CD4-positive, alpha-beta T cell treated with Interleukin-12 subunit alpha and Interleukin-12 subunit beta, for 1 hour (primary cell): ENCODE data around the gene SSB.
"Not testable (repeated sequence)": the region's sequence is repeated elsewhere in the genome, so short reads cannot be mapped to it uniquely, and the experiment has no call there.

Experiments
- DNase-seq: peaks from one replicate; pipeline ENCODE4 v3.0.0-alpha.2; 2020

SSB gene

GRCh38 chr2:169790581-169790980, 8.1 kb upstream of the SSB start:
- no peak for DNase-seq

DNA sequence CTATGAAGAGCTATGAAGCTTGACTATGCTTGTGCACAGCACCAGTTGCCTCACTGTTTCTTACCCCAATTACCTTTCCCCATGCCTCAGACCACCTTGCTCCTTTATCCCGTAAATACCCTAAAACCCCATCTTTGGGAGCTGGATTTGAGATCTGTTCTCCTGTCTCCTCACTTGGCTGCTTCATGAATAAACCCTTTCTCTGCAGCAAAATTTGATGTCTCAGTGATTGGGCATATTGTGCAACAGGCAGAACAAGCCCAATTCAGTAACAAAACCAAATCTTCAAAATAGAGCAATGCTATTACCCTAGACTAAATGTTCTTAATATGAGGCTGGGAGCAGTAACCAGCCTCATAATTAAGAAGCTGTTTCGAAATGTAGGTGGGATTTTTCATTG, 3.5 kb upstream of the SSB start:
- DNase-seq: no peak

DNA sequence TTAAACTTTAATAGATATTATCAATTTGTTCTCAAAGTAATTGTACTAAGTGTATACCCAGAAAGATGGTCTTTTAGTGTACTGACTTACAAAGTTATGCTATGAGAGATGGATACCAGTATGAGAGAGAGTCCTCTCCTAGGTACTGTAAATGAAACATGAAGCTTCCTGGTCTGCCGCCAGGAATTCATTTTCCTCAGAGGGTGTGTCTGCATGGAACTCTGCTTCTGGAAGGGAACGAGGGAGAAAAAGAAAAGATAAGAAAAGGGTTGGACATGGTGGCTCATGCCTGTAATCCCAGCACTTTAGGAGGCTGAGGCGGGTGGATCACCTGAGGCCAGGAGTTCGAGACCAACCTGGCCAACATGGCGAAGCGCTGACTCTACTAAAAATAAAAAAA, 2.2 kb upstream of the SSB start:
- no peak for DNase-seq

GRCh38 chr2:169797601-169798000, 1.1 kb upstream of the SSB start:
- DNase-seq: no peak

GRCh38 chr2:169798397-169798717, 314 bp upstream of the SSB start:
- DNase-seq: no peak

DNA sequence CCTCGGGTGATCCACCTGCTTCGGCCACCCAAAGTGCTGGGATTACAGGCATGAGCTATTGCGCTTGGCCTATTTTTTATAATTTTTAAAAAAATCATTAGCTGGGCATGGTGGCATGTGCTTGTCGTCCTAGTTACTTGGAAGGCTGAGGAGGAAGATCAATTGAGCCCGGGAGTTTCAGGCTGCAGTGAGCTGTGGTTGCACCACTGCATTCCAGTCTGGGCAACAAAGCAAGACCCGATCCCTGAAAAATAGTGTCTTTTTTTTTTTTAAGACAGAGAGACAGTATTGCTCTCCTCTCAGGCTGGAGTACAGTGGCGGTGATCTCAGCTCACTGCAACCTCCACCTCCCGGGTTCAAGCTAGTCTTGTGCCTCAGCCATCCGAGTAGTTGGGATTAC, 4.8 kb downstream of the SSB start:
- no peak for DNase-seq

GRCh38 chr2:169806586-169806985, 7.9 kb downstream of the SSB start:
- DNase-seq: no peak

DNA sequence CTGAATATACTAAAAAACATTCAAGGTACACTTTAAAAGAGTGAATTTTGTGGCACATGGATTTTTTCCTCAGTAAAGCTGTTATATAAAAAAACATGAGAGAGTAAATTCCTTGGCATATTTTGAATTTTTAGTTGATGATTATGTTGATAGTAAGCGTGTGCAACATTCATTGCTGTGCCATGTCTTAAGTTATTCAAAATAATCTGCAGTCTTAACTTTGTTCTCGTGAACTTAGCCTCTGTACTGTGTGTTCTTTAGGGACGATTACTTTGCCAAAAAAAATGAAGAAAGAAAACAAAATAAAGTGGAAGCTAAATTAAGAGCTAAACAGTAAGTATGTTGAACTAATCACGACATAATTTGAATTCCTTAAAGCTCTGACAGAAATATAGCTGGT, 9.6 kb downstream of the SSB start:
- DNase-seq: no peak

DNA sequence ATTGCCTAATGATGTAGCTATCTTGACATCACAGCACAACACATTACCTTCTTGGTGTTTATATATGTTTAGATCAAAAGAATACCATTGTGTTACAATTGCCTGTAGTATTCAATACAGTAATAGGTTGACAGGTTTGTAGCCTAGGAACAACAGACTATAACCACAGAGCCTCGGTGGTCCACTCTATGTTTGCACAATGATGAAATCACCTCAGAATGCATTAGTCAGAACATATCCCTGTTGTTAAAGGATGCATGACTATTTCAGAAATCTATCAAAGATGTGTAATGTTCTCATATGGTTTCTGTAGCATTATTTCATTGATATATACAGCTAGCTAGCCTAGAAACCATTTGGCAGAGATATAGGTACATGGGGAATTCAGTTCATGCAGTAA, 17.2 kb downstream of the SSB start:
- no peak for DNase-seq

GRCh38 chr2:169816961-169817360, 18.3 kb downstream of the SSB start:
- not testable (repeated sequence) for DNase-seq

DNA sequence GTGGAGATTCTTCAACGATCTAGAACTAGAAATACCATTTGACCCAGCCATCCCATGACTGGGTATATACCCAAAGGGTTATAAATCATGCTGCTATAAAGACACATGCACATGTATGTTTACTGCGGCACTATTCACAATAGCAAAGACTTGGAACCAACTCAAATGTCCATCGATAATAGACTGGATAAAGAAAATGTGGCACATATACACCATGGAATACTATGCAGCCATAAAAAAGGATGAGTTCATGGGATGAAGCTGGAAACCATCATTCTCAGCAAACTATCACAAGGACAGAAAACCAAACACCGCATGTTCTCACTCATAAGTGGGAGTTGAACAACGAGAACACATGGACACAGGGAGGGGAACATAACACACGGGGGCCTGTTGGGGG, 18.7 kb downstream of the SSB start:
- DNase-seq: not testable (repeated sequence)

- DNase-seq: no peak
Observed at GRCh38 chr2:169818241-169818640, 19.6 kb downstream of the SSB start.

GRCh38 chr2:169819106-169819505, 20.4 kb downstream of the SSB start:
- DNase-seq: no peak

DNA sequence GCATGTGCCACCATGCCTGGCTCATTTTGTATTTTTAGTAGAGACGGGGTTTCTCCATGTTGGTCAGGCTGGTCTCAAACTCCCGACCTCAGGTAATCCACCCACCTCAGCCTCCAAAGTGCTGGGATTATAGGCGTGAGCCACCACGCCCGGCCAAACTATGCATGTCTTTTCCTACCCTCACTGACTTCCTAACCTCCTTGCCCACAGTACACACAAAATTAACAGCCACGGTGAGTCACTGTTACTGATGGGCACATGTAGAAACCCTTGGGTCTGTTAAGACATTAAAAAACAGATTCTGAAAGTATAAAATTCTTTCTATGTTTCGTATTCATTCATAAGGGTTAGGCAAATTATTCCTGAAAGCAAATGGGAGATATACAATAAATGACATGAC, 21.4 kb downstream of the SSB start:
- DNase-seq: not testable (repeated sequence)

GRCh38 chr2:169822036-169822435, 23.4 kb downstream of the SSB start:
- DNase-seq: no peak

GRCh38 chr2:169822785-169823392, 24.2 kb downstream of the SSB start:
- no peak for DNase-seq

- DNase-seq: no peak
Observed at GRCh38 chr2:169823996-169824372, 25.3 kb downstream of the SSB start.

- DNase-seq: peak; percentile 80
Observed at GRCh38 chr2:169824373-169825333, 26.0 kb downstream of the SSB start, which contains the start of gene METTL5. Gene METTL5, minus strand, starts transcription at chr2:169824905. Its CDS starts 308 bp downstream, at chr2:169824597.

- peak; percentile 91 for DNase-seq
Observed at GRCh38 chr2:169827272-169828140, 28.8 kb downstream of the SSB start, which contains the start of gene UBR3. Gene UBR3, plus strand, starts transcription at chr2:169827454. Its CDS starts 54 bp downstream, at chr2:169827508.

- DNase-seq: peak; percentile 48
Observed at GRCh38 chr2:169828141-169828811, 29.6 kb downstream of the SSB start.

DNA sequence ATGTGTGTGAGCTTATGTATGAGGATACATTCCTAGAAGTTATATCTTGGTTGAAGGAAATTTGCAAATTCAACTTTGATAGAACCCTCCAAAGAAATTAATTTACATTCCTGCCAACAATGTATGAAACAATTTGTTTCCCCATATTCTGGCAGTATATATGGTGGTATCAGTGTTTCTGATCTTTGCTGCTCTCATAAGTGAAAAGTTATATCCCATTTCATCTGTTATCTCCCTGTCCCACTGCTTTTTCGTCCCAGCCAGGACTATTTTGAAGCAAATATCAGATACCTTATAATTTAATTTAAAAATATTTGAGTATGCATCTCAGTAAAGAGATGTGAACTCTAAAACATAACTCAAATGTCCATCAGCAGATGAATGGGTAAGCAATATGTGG, 35.7 kb downstream of the SSB start:
- DNase-seq: no peak

- no peak for DNase-seq
Observed at GRCh38 chr2:169838743-169839489, 40.2 kb downstream of the SSB start.
